GM15510 (cell line): ENCODE measurements around the gene SIPA1L3.

Experiments
- POLR2A ChIP-seq: IDR thresholded peaks from 3 replicates; pipeline ENCODE4 v1.6.1; 2011; ENCODE audit warnings: borderline replicate concordance; ENCODE audit not compliant: insufficient read length; ENCODE audit errors: extremely low read depth

The SIPA1L3 gene

GRCh38 chr19:37959665-37960114 lies 52.7 kb downstream of the SIPA1L3 start:
- no peak for TF ChIP-seq POLR2A

- TF ChIP-seq POLR2A, result no peak
These were observed 54.2 kb downstream of the SIPA1L3 start for GRCh38 chr19:37961198-37961597.

- no peak for TF ChIP-seq POLR2A
These were observed 56.4 kb downstream of the SIPA1L3 start for GRCh38 chr19:37963190-37963936.

- TF ChIP-seq POLR2A, result no peak
These were observed 57.1 kb downstream of the SIPA1L3 start for GRCh38 chr19:37964109-37964508.

GRCh38 chr19:37966211-37966661 lies 59.2 kb downstream of the SIPA1L3 start:
- TF ChIP-seq POLR2A, result no peak

GRCh38 chr19:37966662-37967231 lies 59.7 kb downstream of the SIPA1L3 start:
- TF ChIP-seq POLR2A, result no peak

GRCh38 chr19:37969695-37970094 lies 62.7 kb downstream of the SIPA1L3 start:
- no peak for TF ChIP-seq POLR2A

GRCh38 chr19:37970699-37971098 lies 63.7 kb downstream of the SIPA1L3 start:
- no peak for TF ChIP-seq POLR2A

GRCh38 chr19:37972803-37973202 lies 65.8 kb downstream of the SIPA1L3 start:
- no peak for TF ChIP-seq POLR2A

- TF ChIP-seq POLR2A, result no peak
These were observed 66.7 kb downstream of the SIPA1L3 start for GRCh38 chr19:37973666-37974065.

- no peak for TF ChIP-seq POLR2A
These were observed 68.1 kb downstream of the SIPA1L3 start for GRCh38 chr19:37975071-37975470.

GRCh38 chr19:37975596-37976515 lies 68.8 kb downstream of the SIPA1L3 start:
- no peak for TF ChIP-seq POLR2A

- no peak for TF ChIP-seq POLR2A
These were observed 70.4 kb downstream of the SIPA1L3 start for GRCh38 chr19:37977391-37977790.

- no peak for TF ChIP-seq POLR2A
These were observed 71.0 kb downstream of the SIPA1L3 start for GRCh38 chr19:37977992-37978391.

- TF ChIP-seq POLR2A, result peak; percentile 6
These were observed 72.6 kb downstream of the SIPA1L3 start for GRCh38 chr19:37979547-37980082.
